ENCODE results near the gene TIFAB. TPM values are rescaled to one million over a fixed set of nuclear protein-coding genes. Genes with fewer than 3 reads are reported as not detected.
A peak's percentile ranks its signal among the peaks of the same experiment; 100 is the strongest.

TIFAB gene
- total RNA-seq, 1 donor from 2014 or later = not detected

GRCh38 chr5:135462304-135462703, 10.2 kb upstream of the TIFAB start:
- DNase-seq (ENCODE audit: low spot score) = no peak
- intact Hi-C loops (cut with DNase I) = loop anchor here (10.0 kb wide), 1 partner anchor 372 kb away; the partner anchor contains the start of gene SLC25A48

GRCh38 chr5:135461481-135462151, 9.5 kb upstream of the TIFAB start:
- intact Hi-C loops (cut with DNase I) = loop anchor here (10.0 kb wide), 1 partner anchor 373 kb away; the partner anchor contains the start of gene SLC25A48
- DNase-seq (ENCODE audit: low spot score) = peak; percentile 38

- peak; percentile 36 for DNase-seq (ENCODE audit: low spot score)
- intact Hi-C loops (cut with DNase I) = loop anchor here (10.0 kb wide), 1 partner anchor 374 kb away; the partner anchor contains the start of gene SLC25A48
These were observed 8.3 kb upstream of the TIFAB start for GRCh38 chr5:135460246-135461033.

- no peak for DNase-seq (ENCODE audit: low spot score)
- intact Hi-C loops (cut with DNase I) = no loop called here
These were observed 6.8 kb upstream of the TIFAB start for GRCh38 chr5:135458921-135459331.

DNA sequence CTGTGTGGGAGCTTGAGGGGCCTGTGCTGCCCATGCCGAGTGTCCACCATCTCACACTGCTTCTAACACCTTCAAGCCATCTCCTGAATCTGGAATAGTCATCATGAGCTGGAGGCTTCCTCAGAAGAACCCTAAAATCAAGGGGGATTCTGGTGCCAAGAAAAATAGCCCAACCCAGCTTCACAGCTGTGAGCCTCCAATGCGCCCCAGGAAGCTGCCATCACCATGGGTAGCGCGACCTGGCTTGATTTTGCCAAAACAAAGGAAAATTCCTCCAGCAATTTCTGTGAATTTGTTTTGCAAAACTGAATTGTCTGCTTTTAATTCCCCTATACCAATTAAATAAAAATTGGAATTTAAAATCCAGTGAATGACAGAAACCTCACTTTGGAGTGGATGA, 6.2 kb upstream of the TIFAB start:
- no peak for DNase-seq (ENCODE audit: low spot score)
- intact Hi-C loops (cut with DNase I) = no loop called here

DNA sequence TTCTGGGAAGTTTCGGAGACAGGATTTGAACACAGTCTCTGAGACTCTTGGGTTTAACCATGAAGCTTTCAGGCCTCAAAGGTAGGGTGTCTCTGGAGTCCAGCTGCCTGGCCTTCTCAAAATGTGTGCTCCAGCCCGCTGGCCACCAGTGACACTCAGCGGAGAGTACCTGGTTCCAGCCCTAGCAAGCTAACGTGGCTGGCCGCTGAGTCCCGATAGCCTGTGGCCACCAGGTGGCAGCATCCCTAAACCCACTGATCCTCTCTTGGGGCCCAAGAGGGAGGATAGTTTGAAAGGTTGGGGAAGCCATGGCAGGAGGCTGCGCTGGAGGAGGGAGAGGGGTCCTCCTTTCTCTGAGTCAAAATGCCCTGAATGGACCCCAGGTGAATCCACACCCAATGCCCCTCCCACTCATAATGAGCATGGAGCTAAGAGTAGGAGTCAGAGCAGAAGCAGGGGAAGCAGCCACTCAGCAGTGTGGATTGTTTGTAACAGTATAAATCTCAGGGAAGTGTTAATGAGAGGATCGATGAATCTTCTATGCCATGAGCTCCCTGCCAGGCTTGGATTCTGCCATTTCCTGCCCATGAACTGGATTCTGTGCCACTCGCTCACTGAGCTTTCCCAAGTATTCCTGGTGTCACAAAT, 5.4 kb upstream of the TIFAB start:
- intact Hi-C loops (cut with DNase I) = no loop called here
- peak; percentile 79 for DNase-seq (ENCODE audit: low spot score)

DNA sequence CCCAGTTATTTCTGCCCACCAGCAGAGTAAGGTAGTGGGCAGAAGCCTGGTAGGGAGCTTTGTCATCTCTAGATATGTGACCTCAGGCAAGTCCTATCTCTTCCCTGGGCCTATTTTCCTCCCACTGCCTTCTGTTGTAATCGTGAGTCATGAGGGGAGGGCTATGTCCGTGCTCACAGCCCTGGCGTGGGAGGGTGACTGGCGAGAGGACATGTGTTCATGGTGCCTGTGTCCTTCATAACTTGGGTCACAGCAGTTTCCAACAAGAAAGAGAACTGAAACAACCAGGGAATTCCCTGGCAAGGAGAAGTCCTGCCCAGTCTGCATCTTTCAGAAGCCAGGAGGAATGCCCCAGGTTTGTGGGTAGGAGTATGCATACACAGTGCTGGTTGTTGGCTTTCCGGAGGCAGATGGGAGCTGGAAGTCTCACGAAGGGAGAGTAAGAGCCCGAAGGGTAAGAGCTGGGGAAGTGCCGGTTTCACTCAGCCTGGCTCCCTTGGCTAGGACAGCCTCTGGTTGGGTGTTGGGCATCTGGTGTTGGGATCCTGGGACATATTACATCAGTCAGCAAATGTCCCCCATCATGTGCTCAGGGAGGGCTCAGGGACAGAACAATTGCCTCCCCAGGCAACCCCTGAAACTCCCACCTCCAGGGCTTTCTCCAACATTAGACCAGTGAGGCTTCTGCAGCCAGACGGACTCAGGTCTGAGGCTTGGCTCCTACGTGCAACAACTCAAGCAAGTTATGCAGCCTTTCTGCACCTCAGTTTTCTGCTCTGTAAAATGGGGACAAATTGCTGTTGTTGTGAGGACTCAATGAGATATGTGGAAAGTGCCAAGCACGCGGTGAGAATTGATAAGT, 4.3 kb upstream of the TIFAB start:
- DNase-seq (ENCODE audit: low spot score) = peak; percentile 75
- intact Hi-C loops (cut with DNase I) = no loop called here

DNA sequence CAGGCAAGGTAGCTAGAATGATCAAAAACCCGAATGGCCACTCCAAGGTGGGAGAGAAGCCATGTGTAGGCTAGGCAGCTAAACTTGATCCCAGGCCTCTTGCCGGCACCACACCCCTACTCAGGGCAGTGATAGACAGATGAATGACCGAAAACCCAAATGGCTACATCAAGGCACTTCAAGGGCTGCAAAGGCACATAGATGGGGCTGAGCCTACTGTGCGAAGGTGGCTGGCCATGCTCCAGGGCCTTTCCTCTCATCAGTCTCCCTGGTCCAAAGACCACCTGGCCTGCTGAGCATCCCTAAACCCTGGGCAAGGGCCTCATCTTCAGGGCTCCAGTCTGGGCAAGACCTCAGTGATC, 3.7 kb upstream of the TIFAB start:
- intact Hi-C loops (cut with DNase I) = no loop called here

GRCh38 chr5:135454946-135455345, 2.8 kb upstream of the TIFAB start:
- peak; percentile 24 for DNase-seq (ENCODE audit: low spot score)

More for the DNA sequence above, 3.7 kb upstream of the TIFAB start:
- no peak for DNase-seq (ENCODE audit: low spot score)

DNA sequence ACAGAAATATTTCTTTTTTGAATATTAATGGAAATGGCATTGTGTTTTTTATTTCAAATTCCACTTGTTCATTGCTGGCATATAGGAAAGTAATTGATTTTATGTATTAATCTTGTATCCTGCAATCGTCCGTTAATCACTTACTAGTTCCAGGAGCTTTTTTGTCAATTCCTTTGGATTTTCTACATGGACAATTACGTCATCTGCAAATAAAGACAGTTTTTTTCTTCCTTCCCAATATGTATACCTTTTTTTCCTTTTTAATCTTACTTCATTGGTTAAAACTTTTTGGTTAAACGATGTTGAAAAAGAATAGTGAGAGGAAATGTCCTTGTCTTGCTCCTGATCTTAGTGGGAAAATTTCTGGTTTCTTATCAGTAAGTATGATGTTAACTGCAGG, 1.5 kb upstream of the TIFAB start:
- intact Hi-C loops (cut with DNase I) = no loop called here
- no peak for DNase-seq (ENCODE audit: low spot score)

More at GRCh38 chr5:135454946-135455345, 2.8 kb upstream of the TIFAB start:
- intact Hi-C loops (cut with DNase I) = no loop called here

GRCh38 chr5:135451581-135452320, 400 bp downstream of the TIFAB start:
- intact Hi-C loops (cut with DNase I) = no loop called here
- peak; percentile 55 for DNase-seq (ENCODE audit: low spot score)

DNA sequence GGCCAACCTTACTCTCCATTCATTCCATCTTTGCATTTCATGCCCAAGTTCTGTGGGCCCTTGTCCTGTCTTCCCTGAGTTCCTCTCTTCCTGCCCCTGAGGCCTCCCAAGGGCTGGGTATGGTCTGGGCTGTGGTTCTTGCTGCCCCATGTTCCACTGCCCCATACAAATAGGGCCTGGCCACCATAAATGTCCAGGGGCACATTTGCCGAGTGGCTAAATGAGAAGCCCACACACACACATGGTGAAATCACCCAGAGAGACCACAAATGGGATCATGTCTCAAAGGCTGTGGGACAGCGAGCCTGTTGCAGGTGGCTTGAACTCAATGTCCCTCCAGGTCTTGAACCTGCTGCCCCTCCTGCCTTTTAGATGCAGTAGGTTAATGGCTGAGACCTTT, 1.2 kb downstream of the TIFAB start:
- DNase-seq (ENCODE audit: low spot score) = peak; percentile 60
- intact Hi-C loops (cut with DNase I) = no loop called here

DNA sequence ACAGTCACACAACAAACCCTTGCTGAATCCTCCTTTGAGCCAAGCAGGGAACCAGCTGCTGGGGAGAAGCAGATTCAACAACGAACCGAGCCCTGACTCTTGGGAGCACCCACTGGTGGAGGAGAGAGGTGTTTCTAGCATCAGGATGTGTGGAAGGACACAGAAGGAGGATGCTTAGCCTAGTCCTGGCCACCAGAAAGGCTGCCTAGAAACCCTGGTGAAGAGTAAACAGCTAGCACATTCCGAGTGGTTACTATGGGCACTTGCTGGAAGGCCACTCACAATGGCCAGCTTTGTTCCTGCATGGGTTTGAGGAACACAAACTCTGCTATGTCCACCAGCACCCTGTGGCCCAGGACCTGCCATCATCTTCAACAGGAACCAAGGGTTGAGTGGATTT, 1.8 kb downstream of the TIFAB start:
- no peak for DNase-seq (ENCODE audit: low spot score)
- intact Hi-C loops (cut with DNase I) = no loop called here

GRCh38 chr5:135449644-135450043, 2.5 kb downstream of the TIFAB start:
- peak; percentile 72 for DNase-seq (ENCODE audit: low spot score)
- intact Hi-C loops (cut with DNase I) = no loop called here

DNA sequence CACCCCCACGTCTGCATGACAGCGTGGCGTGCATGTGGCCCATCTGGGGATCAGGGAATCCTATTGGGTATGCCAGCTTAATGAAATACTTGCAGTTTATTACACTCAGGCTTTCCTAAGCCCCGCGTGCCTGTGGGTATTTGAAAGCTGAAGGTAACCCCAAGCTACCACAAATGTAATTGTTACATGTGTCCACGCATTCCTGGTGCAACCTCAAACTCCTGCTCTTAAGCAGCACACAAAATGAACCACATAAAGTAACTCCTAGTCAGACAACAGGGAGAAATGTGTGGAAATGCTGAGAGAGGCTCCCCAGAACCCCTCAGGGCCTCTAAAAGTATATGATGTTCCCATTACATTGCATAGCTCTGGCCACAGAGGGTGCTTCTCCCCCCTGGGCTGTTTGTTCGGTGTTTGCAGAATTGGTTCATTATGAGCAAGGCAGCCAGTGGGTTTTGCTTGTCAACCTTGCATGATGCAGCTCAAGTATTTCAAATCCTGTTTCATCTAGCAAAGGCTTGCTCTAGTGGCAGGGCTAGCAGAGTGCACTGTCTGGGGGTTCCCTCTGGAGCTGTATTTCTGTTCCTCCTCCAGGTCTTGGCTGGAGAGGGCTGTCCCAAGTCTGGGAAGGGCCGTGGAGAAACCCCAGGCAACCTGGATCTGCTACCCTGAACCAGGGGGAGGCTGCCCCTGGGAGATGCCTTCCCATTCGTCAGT, 3.2 kb downstream of the TIFAB start:
- peak; percentile 49 for DNase-seq (ENCODE audit: low spot score)
- intact Hi-C loops (cut with DNase I) = no loop called here

- intact Hi-C loops (cut with DNase I) = no loop called here
- peak; percentile 66 for DNase-seq (ENCODE audit: low spot score)
These were observed 3.9 kb downstream of the TIFAB start for GRCh38 chr5:135448071-135448739.

DNA sequence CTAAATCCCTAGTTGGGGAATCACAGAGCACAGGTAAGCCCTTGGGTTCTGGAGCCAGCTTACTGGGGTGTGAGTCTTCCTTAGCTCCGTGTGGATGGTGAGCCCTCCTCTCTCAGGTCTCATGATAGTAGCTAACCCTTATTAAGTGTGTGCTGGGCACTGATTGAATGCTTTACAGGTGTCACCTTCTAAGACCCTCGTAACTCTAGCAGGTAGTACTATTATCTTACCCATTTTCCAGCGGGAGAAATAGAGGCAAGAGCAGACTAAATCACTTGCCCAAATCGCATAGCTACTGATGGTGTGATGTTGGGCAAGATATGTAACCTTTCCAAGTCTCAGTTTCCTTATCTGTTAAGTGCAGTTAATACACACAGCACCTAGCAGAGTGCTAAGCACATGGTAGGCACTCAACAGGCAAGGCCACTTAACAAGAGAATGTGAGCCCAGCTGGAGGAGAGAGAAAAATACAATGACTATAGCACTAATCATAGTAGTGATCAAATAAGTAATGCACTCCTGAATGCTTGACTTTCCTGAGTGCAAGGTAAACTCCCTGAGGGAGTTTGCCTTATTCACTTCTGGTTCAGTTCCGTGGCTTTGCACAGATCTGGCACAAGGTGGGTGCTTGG, 4.7 kb downstream of the TIFAB start, which contains the start of gene DCANP1:
Gene DCANP1, minus strand, starts transcription at position 51 of the 632 bp plus-strand sequence. CDS start 240 bp downstream, outside the sequence.
- intact Hi-C loops (cut with DNase I) = no loop called here
- DNase-seq (ENCODE audit: low spot score) = no peak

Measured in cardiac septum (tissue), 1 donor.